ENCODE measurements around the gene THRAP3.

Gene THRAP3

GRCh38 chr1:36349241-36349671, 125.0 kb downstream of the THRAP3 start:
- no peak overlapping the region for H3K4me3 ChIP-seq (ENCODE audit: low read length)
- TF ChIP-seq ZNF274 (IDR thresholded peaks at IDR 0.05; ENCODE audit: low read depth, low read length), result no peak

DNA sequence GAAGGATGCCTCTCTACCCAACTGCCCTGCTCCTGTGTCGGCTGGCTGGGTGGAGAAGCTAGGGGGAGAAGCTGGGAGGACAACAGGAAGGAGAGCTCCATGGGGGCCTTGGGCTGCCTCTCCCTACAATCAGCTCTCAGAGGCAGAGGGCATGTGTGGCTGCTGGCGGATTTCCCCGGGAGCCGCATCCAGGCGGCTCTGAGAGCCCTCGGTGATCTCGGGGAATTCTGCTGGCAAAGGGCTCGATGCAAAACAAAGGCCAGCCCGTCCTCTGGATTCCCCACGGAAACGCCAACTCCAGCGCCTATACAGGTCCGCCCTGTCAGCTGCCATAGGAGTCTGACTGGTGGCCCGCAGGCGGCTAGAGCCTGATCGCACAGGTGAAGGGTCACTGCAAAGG, 125.6 kb downstream of the THRAP3 start:
- no peak for TF ChIP-seq ZNF274 (IDR thresholded peaks at IDR 0.05; ENCODE audit: low read depth, low read length)
- H3K4me3 ChIP-seq (ENCODE audit: low read length), result no peak overlapping the region

DNA sequence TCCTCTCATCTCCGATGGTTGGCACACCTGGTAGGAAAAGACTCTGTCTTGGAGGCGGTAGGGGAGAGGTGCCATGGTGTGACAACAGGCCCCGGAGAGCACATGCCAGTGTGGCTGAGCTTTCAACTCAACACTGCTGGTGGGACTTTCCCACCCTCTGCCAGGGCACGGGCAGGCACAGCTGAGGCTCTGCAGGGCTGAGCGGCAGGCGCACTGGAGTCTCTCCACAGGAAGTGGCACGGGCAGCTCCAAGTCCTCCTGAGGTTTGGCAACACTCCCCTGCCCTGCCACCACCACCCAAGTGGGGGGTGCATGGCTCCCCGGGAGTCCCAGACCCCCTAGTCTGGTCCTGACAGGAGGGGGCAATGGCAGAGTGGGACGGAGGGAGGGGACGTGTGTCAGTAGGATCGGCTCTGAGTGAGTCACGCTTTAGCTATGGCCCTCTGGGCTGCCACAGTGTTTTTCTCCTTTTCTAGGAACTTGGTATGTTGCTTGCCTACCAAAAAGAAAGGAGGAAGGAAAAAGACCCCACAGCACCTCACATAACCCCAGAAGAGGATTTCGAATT, 126.5 kb downstream of the THRAP3 start:
- H3K4me3 ChIP-seq (ENCODE audit: low read length), result no peak overlapping the region
- no peak for TF ChIP-seq ZNF274 (IDR thresholded peaks at IDR 0.05; ENCODE audit: low read depth, low read length)

DNA sequence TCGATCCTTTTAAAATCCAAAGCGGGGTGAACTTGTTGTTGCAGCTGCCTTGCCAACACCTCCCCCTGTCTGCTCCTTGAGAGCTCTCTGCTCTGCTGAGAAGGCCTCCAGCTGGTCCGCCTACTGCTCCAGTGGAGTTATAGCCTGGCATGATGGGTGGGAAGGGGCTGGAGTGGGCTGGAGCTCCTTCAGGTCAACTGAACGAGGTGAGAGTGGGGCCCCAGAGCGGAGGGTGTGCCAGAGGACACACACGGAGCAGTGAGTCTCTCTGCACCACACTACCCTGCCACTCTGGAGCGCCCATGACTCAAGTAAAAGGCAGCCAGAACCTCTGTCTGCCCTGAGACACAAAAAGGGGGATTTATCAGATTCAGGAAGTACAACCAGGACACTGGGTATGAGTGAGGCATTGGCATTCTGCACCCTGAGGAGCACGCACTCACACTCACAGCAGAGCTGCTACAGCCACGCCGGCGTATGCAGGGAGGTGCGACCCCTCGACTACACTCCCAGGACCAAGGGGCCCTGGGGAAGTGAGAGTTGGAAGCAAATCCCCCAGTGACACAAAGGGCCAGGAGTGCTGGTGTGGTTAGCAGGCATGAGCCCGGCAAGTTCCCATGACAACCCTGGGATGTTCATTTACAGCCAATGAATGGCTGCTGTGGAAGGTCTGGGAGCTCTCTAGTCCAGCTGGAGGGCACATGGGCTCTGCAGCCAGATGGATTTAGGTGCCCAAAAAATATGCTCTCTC, 127.2 kb downstream of the THRAP3 start:
- no peak for TF ChIP-seq ZNF274 (IDR thresholded peaks at IDR 0.05; ENCODE audit: low read depth, low read length)

DNA sequence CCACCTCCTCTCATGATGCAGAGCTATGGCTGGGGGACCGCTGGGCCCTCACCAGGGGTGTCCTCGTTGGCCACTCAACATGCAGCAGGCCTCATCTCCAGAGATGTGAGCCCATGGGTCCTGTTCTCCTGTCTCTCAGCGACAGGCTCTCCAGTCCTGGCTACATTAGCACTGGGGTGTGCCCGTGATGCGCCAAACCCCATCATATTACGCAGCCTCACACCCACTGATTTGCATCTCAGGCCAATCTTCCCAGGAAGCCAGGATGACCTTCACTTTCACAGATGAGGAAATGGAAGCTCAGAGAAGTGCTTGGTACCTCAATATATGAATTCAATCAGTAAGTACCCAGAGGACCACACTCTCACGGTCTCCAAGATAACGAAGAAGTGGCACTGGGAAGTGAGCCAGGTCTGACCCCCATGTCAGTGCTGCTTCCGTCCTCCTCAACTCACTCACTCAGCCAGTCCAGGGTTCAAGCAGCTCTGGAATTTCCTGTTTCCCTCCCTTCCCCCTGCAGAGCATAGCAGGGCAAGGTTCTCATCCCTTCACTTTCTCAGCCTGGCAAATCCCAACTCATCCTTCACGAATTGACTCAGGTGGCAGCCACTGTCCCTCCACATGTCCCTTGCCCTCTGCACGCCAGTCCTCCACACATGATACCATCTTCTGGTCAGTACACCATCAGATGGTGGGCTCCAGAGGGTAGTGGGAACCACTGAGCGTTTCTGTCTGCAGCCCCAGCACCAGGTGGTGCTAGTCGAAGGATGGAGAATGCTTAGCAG, 128.1 kb downstream of the THRAP3 start:
- no peak overlapping the region for H3K4me3 ChIP-seq (ENCODE audit: low read length)
- TF ChIP-seq ZNF274 (IDR thresholded peaks at IDR 0.05; ENCODE audit: low read depth, low read length), result no peak

More for the DNA sequence above, 127.2 kb downstream of the THRAP3 start:
- no peak overlapping the region for H3K4me3 ChIP-seq (ENCODE audit: low read length)

DNA sequence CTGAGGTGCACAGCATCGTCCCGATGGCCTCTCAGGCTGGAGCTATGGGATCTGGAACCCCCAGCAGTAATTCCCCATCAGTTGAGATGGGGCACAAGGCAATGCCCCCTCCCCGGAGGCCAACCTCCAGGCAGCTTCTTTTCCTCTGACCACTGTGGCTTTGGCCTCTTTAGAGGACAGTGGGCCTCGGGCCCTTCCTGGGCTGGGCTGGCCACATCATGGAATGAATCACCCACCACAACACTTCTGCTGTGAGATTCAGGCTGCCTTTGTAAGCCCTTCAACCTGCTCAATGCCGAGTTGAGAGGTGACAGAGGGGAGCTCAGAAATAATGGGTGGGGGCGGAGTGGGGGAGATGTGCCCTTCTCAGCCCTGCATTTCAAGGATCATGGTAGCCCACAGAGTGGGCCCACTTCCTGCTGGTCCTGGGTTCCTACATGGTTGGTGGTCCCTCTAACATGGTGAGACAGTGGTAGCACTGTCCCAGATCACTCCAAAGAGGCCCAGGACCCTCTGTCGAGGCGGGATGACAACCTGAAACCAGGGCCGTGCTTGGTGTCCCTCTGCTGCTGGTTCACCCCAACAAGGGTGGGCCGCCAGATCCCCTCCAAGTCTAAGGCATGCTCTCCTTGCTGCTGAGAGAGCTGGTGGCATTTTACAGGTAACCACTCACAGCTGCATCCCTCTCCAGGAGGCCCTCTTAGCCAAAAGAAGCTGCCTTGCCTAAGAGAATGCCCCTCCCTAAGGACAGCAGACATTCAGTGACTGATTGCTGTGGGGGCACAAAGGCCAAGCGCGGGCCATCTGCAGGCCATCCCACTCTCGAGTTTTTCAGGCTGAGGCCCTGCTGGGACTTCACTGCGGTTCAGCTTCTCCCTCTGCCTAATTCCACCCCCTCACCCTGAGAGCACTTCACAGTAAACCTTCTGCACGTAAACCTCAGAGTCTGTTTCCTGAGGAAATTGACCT, 129.0 kb downstream of the THRAP3 start:
- TF ChIP-seq ZNF274 (IDR thresholded peaks at IDR 0.05; ENCODE audit: low read depth, low read length), result no peak

GRCh38 chr1:36354486-36354885, 130.2 kb downstream of the THRAP3 start:
- no peak overlapping the region for H3K4me3 ChIP-seq (ENCODE audit: low read length)
- TF ChIP-seq ZNF274 (IDR thresholded peaks at IDR 0.05; ENCODE audit: low read depth, low read length), result no peak

More for the DNA sequence above, 129.0 kb downstream of the THRAP3 start:
- no peak overlapping the region for H3K4me3 ChIP-seq (ENCODE audit: low read length)

All from GM08714 (cell line).